Esophagus muscularis mucosa (tissue), 3 donors: ENCODE data around the gene GNG4.

Source experiments
- EP300 ChIP-seq: sonication (generic); formaldehyde crosslinking; IDR thresholded peaks from one replicate; pipeline ENCODE4 v1.6.1; 2017; ENCODE audit warnings: antibody characterized with exemption
- TF ChIP-seq, protein P1 (sequence below), 3 experiments: fragments of 200-600 bp in 2 of 3; fragments of 450-650 bp in 1 of 3; sonication (generic) in 2 of 3; IDR thresholded peaks; one replicate each; pipeline ENCODE4 v1.5.1; 2017 to 2019; ENCODE audit warnings: antibody characterized with exemption in 3 of 3, mild to moderate bottlenecking in 2 of 3, moderate library complexity in 1 of 3

- TF ChIP-seq, protein P1, sequence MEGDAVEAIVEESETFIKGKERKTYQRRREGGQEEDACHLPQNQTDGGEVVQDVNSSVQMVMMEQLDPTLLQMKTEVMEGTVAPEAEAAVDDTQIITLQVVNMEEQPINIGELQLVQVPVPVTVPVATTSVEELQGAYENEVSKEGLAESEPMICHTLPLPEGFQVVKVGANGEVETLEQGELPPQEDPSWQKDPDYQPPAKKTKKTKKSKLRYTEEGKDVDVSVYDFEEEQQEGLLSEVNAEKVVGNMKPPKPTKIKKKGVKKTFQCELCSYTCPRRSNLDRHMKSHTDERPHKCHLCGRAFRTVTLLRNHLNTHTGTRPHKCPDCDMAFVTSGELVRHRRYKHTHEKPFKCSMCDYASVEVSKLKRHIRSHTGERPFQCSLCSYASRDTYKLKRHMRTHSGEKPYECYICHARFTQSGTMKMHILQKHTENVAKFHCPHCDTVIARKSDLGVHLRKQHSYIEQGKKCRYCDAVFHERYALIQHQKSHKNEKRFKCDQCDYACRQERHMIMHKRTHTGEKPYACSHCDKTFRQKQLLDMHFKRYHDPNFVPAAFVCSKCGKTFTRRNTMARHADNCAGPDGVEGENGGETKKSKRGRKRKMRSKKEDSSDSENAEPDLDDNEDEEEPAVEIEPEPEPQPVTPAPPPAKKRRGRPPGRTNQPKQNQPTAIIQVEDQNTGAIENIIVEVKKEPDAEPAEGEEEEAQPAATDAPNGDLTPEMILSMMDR (IDR thresholded peaks at IDR 0.05), result no peak
- TF ChIP-seq EP300, result no peak
Measured at GRCh38 chr1:235625340-235625739, 24.2 kb downstream of the GNG4 start.
